Spleen (tissue), 7 donors: ENCODE measurements around the gene ADPRS.

Experiments
- CTCF ChIP-seq, 11 experiments: fragments of 200-600 bp in 7 of 11; fragments of 450-650 bp in 4 of 11; sonication (generic) in 4 of 11; IDR thresholded peaks in 8 of 11; conservative IDR thresholded peaks in 3 of 11; 1 replicate in 7 of 11; 2 replicates in 4 of 11; pipeline versions ENCODE4 v1.4.0 to v1.8.0; 2016 to 2021; ENCODE audit warnings: antibody characterized with exemption in 11 of 11, inconsistent platforms in 4 of 11, mild to moderate bottlenecking in 1 of 11
- POLR2A ChIP-seq, 3 donors: fragments of 450-650 bp; IDR thresholded peaks; one replicate each; pipeline ENCODE4 v1.5.1; 2017; ENCODE audit warnings: antibody characterized with exemption in 3 of 3, mild to moderate bottlenecking in 1 of 3
- POLR2AphosphoS5 ChIP-seq, 3 donors: sonication (generic); formaldehyde crosslinking; IDR thresholded peaks; one replicate each; pipeline ENCODE4 v1.5.1; 2017; ENCODE audit warnings: antibody characterized with exemption in 3 of 3
- donor health status: DM: no; HTN: no; CAD: no; lungs with moderate emphysema.
- donor health status: DM: no; HTN: no; CAD: no.
- donor health status: DM: no; HTN: no; CAD: no.

- TF ChIP-seq CTCF (IDR thresholded peaks at IDR 0.05 in 8 of 11, conservative IDR thresholded peaks at IDR 0.05 in 3 of 11), result no peak
- TF ChIP-seq POLR2AphosphoS5 (IDR thresholded peaks at IDR 0.05), result peak; percentile 67 to 80 (median 72)
- no peak for TF ChIP-seq POLR2A (IDR thresholded peaks at IDR 0.05)
Measured at GRCh38 chr1:36093929-36094328, 5.2 kb downstream of the ADPRS start.
